Keratinocyte (primary cell): ENCODE measurements around the gene PHACTR1. TPM values are rescaled to one million over a fixed set of nuclear protein-coding genes. Genes with fewer than 3 reads are reported as not detected.

ENCODE experiments used
- DNase-seq: peaks from one replicate; pipeline ENCODE4 v3.0.0-alpha.2; 2011; ENCODE audit warnings: low read depth, missing footprints, low spot score
- FAIRE-seq: peaks from 2 replicates; lab custom pipeline; 2011; peaks lifted over from hg19 to GRCh38; lab: Jason Lieb, UNC
- H2AFZ ChIP-seq: 2 replicates; pipeline ENCODE4 v1.6.0; 2012; ENCODE audit warnings: low read length, control low read depth, inconsistent platforms; ENCODE audit not compliant: control insufficient read depth
- H3K27ac ChIP-seq: 2 replicates; pipeline ENCODE4 v1.5.1; 2011; ENCODE audit warnings: low read length; ENCODE audit not compliant: control insufficient read depth, insufficient read depth
- H3K27me3 ChIP-seq: 3 replicates; pipeline ENCODE4 v1.6.0; 2011; ENCODE audit warnings: low read length; ENCODE audit not compliant: control insufficient read depth, insufficient read depth; ENCODE audit errors: extremely low read depth
- H3K36me3 ChIP-seq, 2 experiments: 2 replicates in 1 of 2; 3 replicates in 1 of 2; pipeline ENCODE4 v1.5.1; 2011; ENCODE audit warnings: low read length in 2 of 2, mild to moderate bottlenecking in 1 of 2; ENCODE audit not compliant: control insufficient read depth in 2 of 2, insufficient read depth in 2 of 2; ENCODE audit errors: extremely low read depth in 1 of 2
- H3K4me1 ChIP-seq: 3 replicates; pipeline ENCODE4 v1.5.1; 2011; ENCODE audit warnings: low read length; ENCODE audit not compliant: control insufficient read depth, insufficient read depth; ENCODE audit errors: extremely low read depth
- H3K4me2 ChIP-seq: 3 replicates; pipeline ENCODE4 v1.6.0; 2011; ENCODE audit warnings: low read depth, low read length; ENCODE audit not compliant: control insufficient read depth, insufficient read depth; ENCODE audit errors: extremely low read depth
- H3K4me3 ChIP-seq, 3 experiments: fragments of 200-600 bp in 1 of 3; sonication (generic) in 1 of 3; 2 replicates in 2 of 3; 3 replicates in 1 of 3; pipeline ENCODE4 v1.5.1; 2011 to 2016; ENCODE audit warnings: low read length in 3 of 3, mild to moderate bottlenecking in 3 of 3, control low read depth in 2 of 3, inconsistent platforms in 1 of 3, low read depth in 1 of 3, mixed read lengths in 1 of 3, mixed run types in 1 of 3, moderate library complexity in 1 of 3; ENCODE audit not compliant: control insufficient read depth in 2 of 3, insufficient read depth in 2 of 3; ENCODE audit errors: extremely low read depth in 1 of 3
- H3K79me2 ChIP-seq: 2 replicates; pipeline ENCODE4 v1.6.0; 2012; ENCODE audit warnings: low read length; ENCODE audit not compliant: control insufficient read depth, insufficient read depth
- H3K9ac ChIP-seq: 3 replicates; pipeline ENCODE4 v1.6.0; 2011; ENCODE audit warnings: low read length; ENCODE audit not compliant: control insufficient read depth, insufficient read depth; ENCODE audit errors: extremely low read depth
- H3K9me1 ChIP-seq: 3 replicates; pipeline ENCODE4 v1.6.0; 2011; ENCODE audit warnings: low read length; ENCODE audit not compliant: control insufficient read depth, insufficient read depth; ENCODE audit errors: extremely low read depth
- H3K9me3 ChIP-seq: 2 replicates; pipeline ENCODE4 v1.5.1; 2012; ENCODE audit warnings: low read depth, low read length; ENCODE audit not compliant: control insufficient read depth
- H4K20me1 ChIP-seq: 3 replicates; pipeline ENCODE4 v1.6.0; 2011; ENCODE audit warnings: low read length; ENCODE audit not compliant: control insufficient read depth, insufficient read depth; ENCODE audit errors: extremely low read depth
- EZH2 ChIP-seq: IDR thresholded peaks from one replicate; pipeline ENCODE4 v1.6.1; 2012; ENCODE audit warnings: inconsistent platforms, mild to moderate bottlenecking, low read length, moderate library complexity
- dilution Hi-C: fragments of 300-500 bp; cut with MboI; formaldehyde crosslinking; loops from one replicate; pipeline ENCODE4 v1.7.0; 2020; ENCODE audit warnings: low sequenced_read_pairs; ENCODE audit not compliant: extremely low pct_ligation_motif_present
- polyA plus RNA-seq, 5 experiments: library from polyadenylated mRNA; depleted of rRNA in 3 of 5; stranded (reverse) in 3 of 5; stranded (forward) in 1 of 5; unstranded in 1 of 5; fragments of >200 nt; gene quantifications; 1 replicate in 1 of 5; 2 replicates in 3 of 5; 3 replicates in 1 of 5; pipeline versions ENCODE4 v1.2.1 to v1.2.3, GENCODE V29; 2011 to 2012; ENCODE audit warnings: missing spikeins in 2 of 5, low read depth in 1 of 5, low replicate concordance in 1 of 5
- TF ChIP-seq, protein P1 (sequence below), 3 experiments: IDR thresholded peaks in 1 of 3; conservative IDR thresholded peaks in 1 of 3; optimal IDR thresholded peaks in 1 of 3; 2 replicates in 2 of 3; 3 replicates in 1 of 3; pipeline versions ENCODE3 to v1.5.1; 2011; ENCODE audit warnings: low read length in 3 of 3, mild to moderate bottlenecking in 3 of 3, moderate library complexity in 2 of 3, control low read depth in 1 of 3, inconsistent platforms in 1 of 3; ENCODE audit not compliant: insufficient read depth in 2 of 3; ENCODE audit errors: extremely low read depth in 1 of 3

PHACTR1 gene
- polyA plus RNA-seq, 1 donor (not counting 4 experiments of a cell fraction or from before 2014, with no cell fraction given), result 0.22 TPM

DNA sequence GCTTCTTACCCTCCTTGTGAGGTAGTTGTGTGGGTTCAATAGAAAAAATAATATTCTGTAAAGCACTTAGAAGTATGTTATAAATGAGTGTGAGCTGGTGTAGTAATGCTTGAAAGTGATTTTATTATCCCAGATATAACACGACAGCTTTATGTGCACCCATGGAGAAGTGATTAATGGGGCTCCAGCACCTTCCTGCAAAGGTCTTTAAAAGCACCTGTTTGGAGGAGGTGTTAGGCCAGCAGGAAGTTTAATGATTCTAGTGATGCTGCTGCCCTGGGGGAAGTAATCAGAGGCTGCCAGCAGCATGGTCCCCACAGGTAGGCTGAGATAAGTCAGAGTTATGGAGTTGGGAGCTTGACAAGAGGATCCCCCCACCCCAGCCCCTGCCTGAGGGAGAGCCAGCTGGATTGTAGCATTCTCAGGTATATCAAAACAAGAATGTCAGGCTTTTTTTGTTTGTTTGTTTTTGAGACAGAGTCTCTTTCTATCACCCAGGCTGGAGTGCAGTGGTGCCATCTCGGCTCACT, 166.3 kb downstream of the PHACTR1 start:
- H3K27ac ChIP-seq, result no peak overlapping the region
- no peaks in the 10 kb centered on the region for H3K79me2 ChIP-seq
- dilution Hi-C loops, result loop anchor here (25.0 kb wide), 1 partner anchor 246 kb away; no protein-coding TSS in a partner anchor
- H3K4me2 ChIP-seq, result no peak overlapping the region
- no peaks in the 10 kb centered on the region for H3K4me1 ChIP-seq
- H3K9me1 ChIP-seq, result no peaks in the 10 kb centered on the region
- no peak for DNase-seq
- no peak overlapping the region for H2AFZ ChIP-seq
- no peak for FAIRE-seq
- no peak for TF ChIP-seq EZH2
- TF ChIP-seq, protein P1, sequence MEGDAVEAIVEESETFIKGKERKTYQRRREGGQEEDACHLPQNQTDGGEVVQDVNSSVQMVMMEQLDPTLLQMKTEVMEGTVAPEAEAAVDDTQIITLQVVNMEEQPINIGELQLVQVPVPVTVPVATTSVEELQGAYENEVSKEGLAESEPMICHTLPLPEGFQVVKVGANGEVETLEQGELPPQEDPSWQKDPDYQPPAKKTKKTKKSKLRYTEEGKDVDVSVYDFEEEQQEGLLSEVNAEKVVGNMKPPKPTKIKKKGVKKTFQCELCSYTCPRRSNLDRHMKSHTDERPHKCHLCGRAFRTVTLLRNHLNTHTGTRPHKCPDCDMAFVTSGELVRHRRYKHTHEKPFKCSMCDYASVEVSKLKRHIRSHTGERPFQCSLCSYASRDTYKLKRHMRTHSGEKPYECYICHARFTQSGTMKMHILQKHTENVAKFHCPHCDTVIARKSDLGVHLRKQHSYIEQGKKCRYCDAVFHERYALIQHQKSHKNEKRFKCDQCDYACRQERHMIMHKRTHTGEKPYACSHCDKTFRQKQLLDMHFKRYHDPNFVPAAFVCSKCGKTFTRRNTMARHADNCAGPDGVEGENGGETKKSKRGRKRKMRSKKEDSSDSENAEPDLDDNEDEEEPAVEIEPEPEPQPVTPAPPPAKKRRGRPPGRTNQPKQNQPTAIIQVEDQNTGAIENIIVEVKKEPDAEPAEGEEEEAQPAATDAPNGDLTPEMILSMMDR (optimal IDR thresholded peaks at IDR 0.05 in 1 of 3, IDR thresholded peaks at IDR 0.05 in 1 of 3, conservative IDR thresholded peaks at IDR 0.05 in 1 of 3; ENCODE audit: extremely low read depth in 1 of 3, insufficient read depth in 2 of 3, low read length in 3 of 3), result no peak
- no peak overlapping the region for H3K4me3 ChIP-seq
- no peak overlapping the region for H3K9ac ChIP-seq
- no peaks in the 10 kb centered on the region for H3K27me3 ChIP-seq
- no peaks in the 10 kb centered on the region for H3K36me3 ChIP-seq
- no peaks in the 10 kb centered on the region for H4K20me1 ChIP-seq
- H3K9me3 ChIP-seq, result no peaks in the 10 kb centered on the region

DNA sequence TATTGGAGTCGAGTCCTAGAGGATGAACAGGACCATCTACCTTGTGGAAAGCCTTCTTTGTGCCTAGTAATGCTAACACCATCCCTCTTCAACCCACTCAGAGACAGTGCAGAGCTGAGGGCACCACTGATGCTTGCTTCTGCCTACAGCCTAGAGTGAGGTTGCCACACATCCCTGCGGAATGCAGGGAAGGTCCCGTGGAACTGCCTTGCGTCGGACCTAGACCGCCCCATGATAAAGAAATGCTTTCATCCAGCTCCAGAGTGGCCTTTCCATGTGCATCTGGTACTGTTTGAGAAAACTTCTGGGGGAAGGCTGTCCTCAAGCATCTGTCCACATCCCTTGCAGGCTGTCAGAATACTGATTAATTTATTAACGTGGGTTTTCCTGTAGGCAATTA, 168.4 kb downstream of the PHACTR1 start:
- Histone ChIP-seq H3K9ac (no peak overlapping the region), H3K27me3 (no peaks in the 10 kb centered on the region), H3K9me3 (no peaks in the 10 kb centered on the region), H3K4me2 (no peak overlapping the region), H3K79me2 (no peaks in the 10 kb centered on the region), H3K27ac (no peak overlapping the region), H2AFZ (no peak overlapping the region), H3K9me1 (no peaks in the 10 kb centered on the region), H3K4me1 (no peaks in the 10 kb centered on the region), H4K20me1 (no peaks in the 10 kb centered on the region), H3K36me3 (no peaks in the 10 kb centered on the region), H3K4me3 (no peak overlapping the region)
- dilution Hi-C loops, result loop anchor here (25.0 kb wide), 1 partner anchor 248 kb away; no protein-coding TSS in a partner anchor
- FAIRE-seq (no peak), DNase-seq (no peak)
- TF ChIP-seq, protein P1 (optimal IDR thresholded peaks at IDR 0.05 in 1 of 3, IDR thresholded peaks at IDR 0.05 in 1 of 3, conservative IDR thresholded peaks at IDR 0.05 in 1 of 3; ENCODE audit: extremely low read depth in 1 of 3, insufficient read depth in 2 of 3, low read length in 3 of 3), result no peak
- no peak for TF ChIP-seq EZH2
